GM21528 (cell line): ENCODE data around the gene SPATA31E1.

Source experiments
- ATAC-seq: cut with Tn5 transposase; IDR thresholded peaks from one replicate; pipeline ENCODE4 v1.9.1; 2021; ENCODE audit warnings: mild to moderate bottlenecking, moderate library complexity; ENCODE audit not compliant: unreplicated experiment, low FRiP score

Gene SPATA31E1

DNA sequence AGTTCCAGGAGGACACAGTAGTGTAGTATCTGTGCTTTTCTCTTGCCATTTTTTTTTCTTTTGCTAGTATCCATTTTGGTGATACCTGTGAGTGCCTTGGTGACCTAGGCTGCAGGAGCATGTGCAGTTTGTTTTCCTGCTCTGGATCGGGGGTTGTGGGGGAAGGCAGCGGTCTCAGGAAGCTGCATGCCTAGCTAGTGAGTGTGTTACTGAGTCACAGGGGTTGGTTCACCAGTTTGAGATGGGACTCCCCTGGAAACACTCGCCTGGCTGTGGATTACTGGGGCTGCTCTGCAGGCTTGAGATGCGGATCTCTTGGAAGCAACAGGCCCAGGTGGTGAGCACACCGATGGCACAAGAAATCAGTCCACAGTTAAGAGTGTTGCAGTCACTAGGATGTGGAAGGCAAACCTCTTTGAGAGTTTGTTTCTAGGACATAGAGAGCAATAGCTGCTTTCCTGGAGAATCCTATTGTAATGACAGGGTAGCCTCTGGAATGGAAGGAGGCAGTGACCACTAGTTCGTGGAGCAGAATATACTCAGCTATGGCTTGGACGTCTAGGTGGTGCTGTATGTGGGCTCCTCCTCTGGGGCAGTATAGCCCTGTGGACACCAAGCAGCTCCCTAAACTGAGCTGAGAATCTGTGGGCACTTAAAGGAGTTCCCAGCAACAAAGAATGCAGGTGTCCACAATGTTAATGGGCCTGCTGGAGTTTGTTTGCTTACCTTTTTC lies 20.0 kb upstream of the SPATA31E1 start:
- no peak for ATAC-seq

DNA sequence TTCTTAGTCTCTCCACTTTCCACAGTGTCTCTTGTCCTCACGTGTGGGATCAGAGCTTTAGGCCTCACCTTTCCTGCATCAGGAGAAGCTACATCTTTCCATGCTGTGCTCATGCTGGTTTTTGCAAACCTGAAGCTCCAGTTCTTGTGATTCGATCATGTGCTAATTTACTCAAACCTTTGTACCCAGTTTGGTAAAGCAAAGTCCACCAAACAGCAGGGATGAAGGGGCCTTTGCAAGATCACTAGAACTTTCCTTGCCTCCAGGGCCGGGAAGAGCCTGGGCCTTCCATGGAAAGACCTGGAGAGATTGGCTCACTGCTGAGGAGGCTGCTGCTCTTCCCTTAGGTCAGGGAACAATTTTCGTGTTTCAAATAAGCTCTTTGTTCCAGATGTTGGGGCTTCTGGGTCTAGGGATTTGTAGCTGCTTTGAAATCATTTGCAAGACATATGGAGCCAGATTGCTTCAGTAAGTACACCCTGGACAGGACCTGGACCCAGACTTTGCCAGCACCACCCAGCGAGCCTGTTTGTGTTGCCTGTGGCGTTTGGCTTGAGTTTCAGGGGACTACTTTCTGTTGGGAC lies 18.7 kb upstream of the SPATA31E1 start:
- ATAC-seq, result no peak

DNA sequence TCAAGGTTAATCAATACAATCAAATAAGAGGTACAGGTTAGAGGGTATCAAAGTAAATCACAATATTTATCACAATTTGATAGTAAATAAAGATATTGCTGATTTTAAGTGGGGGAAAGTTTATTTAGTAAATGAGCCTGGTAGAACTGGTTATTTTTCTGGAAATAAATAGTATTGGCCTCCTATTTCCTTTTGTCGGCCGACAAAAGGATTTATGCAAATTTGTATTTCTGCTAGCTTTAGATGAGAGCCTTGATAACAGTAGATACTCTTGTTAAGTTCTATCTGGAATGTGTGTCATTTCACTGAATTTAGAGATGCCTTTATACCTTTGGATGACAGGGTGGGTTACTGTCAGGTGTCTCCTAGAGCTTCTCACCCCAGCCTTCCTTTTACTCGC lies 17.8 kb upstream of the SPATA31E1 start:
- ATAC-seq, result no peak

DNA sequence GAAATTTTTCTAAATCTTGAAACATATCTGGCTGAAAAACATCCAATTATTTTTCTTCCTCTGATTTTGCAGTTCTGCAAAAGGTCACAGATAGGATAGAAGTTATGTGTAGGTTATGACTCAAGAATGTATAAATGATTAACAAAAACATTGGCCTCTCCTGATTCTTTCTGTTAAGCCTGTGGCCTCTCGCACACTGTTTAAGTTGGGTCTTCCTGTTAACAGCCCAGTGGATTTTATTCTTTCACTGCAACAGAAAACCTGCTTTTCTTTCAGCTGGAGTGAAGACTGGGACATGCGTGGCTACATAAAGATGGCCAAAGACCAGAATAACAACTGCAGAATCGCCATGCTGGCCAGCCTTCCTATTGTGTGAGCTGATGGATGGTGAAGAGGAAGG lies 17.1 kb upstream of the SPATA31E1 start:
- ATAC-seq, result no peak

DNA sequence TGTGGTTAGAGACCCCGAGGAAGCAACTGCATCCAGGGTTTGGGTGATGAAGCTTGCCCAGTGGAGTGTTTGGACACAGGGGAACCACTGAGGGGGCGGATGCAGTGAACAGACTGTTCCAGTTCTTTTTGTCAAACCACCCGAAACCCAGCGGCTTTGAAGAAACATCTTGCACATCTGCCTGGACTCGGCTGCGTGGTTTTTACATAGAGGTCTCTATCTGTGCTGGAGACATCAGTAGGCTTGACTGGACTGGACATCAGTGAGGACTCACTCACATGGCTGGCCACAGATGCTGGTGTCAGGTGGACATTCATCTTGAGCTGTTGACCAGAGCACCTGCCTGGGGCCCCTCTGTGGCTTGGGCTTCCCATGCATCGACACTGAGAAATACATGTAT lies 15.3 kb upstream of the SPATA31E1 start:
- no peak for ATAC-seq

DNA sequence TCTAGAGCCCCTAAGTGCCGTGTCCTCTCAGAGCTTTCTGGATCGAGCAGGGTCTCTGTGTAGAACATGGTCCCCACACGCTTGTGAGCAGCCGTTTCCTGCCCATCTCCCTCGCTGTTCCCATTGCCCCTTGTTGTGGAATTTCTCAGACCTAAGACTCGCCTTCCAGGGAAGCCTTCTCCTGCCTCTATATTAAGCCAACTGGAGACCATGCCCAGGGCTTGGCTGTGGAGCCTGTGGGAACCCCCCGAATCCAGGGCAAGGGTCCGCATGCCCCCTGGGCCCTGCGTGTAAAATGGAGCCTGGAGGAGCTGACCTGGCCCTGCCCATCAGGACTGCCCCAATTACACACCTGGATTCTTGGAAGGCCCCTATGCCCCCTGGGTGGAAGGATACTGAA lies 14.5 kb upstream of the SPATA31E1 start:
- no peak for ATAC-seq

DNA sequence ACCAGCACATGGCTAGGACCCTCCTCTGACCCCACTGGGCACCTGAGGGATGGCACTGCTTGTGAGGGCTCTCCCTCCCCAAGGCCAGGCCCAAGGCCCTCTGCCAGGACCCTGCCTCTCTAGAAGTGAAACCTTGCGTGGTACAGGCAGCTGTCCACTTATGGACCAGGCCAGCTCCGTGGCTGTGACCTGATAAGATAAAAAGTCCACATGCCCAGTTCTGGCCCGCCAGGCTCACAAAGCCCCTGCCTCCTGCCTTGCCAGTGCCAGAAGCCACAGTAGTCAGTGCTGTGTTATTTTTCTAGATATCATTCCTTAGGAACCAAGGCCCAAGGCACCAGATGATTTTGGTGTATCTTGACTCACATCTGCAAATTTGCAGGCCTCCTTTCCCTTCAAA lies 14.0 kb upstream of the SPATA31E1 start:
- no peak for ATAC-seq

DNA sequence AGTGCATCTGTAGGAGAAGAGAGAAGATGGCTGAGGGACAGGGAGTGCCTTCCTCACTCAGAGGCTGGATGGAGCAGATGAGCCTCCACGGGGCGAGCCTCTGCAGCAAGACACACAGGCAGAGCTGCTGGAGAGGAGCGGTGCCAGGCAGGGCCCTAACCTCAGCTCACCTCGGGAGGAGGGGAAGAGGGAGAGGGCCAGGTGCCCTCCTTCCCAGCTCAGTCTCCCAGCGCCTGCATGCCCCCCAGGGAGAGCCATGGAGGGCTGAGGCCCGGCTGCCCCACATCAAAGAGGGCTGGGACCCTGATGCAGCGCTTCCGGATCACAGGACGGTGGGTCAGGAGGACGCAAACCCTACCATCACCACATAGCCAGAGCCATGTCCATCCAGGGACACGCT lies 13.6 kb upstream of the SPATA31E1 start:
- ATAC-seq, result no peak

DNA sequence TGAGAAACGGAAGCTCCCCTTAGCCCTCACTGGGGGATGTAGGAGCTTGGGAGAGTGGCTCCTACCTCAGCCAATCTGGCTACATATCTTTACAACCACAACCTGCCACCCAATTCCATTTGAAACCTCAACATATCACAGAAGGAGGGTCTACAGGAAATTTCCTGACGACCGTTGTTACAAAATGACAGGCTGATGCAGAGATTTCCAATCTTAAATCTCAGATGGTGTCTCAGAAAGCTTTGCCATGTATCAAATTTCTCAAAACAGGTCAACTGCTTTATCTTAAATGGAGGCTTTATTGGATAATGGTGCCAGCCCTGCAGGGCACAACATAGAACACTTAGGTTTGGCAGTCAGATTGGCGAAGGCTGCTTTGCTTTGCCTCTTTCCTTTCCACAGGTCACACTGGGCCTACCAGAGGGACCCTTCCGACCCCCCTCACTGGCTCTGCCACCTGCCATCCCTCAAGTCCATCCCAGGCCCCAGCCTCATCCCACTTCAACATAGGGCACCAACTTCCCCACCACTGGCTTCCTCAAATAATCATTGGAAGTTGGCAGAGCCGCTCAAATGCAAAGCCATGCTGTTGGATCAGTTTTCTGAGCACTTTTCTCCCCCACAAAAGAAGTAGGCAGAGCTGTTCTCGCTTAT lies 11.1 kb upstream of the SPATA31E1 start:
- no peak for ATAC-seq

DNA sequence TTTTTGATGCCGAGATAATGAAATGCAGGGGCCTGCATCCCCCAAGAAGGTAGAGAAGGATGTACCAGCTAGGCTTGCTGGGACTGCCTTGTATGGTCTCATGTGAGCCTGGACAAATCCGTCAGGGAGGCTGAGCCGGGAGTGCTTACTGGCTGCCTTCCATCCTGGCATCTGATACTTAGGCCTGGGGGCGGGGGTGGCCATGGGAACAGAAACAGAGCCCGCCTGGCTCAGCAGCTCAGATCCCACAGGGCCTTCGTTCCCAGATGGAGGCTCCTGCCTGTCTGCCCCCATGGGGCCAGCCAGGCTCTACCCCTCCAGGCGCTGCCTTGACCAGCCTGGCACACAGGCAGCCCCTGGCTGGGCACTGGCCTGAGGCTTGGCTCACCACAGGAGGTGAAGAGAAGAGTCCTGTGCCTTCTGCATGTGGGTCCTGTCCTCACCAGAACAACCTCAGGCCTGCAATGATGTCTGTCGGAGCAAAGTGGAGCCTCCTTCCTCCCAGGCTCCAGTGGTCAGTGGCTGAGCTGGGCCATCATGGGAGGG lies 10.5 kb upstream of the SPATA31E1 start:
- ATAC-seq, result no peak

DNA sequence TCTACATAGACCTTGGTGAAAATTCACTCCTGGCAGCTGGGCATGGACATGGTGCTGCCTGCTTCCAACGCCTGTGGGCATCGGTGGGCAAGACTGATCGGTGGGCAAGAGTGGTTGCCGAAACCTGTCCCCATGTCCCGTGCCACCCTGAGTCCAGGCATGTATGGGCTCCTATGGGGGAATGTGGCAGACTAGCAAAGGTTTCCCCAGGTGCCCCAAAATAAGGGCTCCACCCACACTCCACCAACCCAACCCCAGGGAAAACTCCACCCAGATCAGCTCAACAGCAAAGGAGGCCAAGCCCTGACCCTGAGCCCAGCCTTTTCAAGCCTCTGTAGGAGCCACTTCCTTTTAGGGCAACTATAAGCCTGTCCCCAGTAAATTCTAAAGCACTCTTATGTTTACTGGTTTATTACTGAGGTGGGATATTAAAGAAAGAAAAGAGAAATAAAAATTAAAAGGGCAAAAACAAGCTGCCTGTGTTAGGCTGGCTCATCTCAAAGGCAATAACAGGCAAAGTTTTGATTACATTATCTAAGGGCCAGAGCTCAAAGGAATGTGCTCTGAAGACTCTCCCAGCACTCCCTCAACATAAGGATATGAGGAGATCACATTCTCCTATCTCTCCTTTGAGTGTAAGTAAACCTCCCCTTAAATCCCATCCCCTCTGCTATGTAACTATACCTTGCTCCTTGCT lies 8.9 kb upstream of the SPATA31E1 start:
- no peak for ATAC-seq

DNA sequence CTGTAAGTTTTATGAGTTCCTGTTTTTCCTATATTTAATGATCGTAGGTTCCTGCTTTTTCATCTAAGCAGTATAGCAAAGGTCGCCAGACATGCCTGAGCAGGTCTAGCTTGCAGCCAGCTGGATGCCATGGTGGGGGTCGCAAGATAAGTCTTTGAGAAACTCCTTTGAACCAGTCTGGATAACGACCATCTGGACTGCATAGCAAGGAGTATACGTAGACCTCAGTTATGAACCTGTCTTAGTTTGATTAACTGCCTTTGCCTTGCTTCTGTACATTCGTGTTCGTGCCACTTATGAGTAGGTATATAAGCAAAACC lies 8.4 kb upstream of the SPATA31E1 start:
- no peak for ATAC-seq

DNA sequence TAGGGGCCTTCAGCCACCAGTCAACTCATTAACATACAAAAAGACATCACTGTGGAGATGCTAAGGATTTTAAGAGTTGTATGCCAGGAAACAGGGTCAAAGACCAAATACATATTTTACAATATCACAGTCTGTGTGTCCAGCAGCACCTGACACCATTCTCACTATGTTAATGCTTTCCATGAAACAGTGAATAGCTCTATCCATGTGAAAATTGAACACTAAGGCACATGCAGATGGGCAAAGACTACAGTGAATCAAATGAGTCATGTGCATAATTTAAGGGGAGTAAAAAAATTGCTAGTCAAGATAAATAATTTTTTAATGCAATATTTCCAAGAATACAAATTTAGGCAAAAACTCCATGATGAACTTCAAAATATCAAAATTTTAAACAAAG lies 7.6 kb upstream of the SPATA31E1 start:
- ATAC-seq, result no peak

DNA sequence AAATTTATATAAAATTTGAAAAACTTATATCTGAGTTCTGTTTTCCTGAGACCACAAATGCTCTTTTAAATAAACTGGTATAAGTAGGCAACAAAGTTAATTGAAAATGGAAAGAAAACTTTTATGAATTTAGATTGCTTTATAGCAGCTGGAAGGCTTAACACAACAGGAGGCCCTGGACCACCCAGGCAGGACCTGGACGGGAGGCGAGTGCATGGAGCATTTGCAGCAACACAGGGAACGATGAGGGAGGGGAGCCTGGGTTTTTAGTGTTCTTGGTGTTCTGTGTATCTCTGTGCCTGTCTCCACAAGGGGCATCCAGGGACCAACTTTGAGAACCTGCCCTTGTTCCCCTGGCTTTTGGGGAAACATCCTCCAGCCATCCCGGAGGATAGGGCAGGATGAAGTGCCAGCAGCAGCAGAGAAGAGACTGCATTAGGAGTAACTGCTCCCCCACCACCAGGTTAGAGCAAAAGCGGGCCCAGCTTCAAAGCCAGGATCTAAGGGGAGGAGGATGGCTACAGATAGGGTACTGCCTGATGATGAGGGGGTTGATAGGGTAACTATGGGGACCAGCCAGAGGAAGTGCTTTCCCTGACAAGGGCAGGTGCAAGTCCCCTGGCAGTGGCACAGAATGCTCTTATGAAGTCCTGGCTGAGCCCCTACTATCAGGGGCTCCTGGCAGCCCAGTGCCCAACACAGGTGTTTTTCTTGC lies 6.7 kb upstream of the SPATA31E1 start:
- ATAC-seq, result no peak

DNA sequence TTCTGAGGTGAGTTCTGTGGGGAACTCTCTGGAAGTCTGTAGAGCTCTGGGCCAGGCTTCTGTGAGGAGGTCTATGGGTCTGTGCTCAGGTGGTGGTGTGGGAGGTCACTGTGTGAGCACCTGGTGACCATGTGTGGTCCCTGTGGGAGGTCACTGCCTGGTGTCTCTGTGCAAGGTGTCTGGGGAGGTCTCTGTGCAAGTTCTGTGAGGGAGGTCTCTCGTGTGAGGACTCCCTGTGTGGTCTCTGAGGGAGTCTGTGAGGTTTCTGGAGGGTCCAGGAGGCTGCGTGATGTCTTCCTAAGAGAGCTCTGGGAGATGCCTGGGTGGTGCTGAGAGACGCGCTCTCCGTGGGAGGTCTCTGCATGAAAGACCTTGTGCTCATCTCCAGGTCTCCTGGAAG lies 6.0 kb upstream of the SPATA31E1 start:
- ATAC-seq, result no peak

DNA sequence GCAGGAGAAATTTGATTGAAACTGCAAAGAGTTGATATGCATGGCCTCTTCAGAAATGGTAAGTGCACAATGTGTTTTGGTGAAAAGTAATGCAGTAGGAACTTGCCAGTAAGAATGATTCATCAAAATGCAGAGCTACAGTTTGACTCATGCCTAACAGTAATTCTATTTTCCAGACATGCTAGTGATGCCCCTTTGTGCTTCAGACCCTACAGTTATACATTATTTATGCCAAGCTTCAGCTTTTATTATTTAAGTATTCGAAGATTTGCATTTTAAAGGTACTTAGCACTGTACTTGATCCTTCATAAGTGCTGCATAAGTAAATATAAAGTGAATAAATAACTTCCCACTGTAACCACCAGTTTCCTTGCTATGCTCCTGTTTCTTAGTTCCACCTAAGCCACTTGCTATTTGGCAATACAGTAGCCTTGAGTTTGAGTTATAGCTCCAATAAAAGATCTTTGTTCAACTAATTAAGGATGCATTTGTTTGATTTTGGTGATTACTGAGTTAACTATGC lies 3.6 kb upstream of the SPATA31E1 start:
- no peak for ATAC-seq

DNA sequence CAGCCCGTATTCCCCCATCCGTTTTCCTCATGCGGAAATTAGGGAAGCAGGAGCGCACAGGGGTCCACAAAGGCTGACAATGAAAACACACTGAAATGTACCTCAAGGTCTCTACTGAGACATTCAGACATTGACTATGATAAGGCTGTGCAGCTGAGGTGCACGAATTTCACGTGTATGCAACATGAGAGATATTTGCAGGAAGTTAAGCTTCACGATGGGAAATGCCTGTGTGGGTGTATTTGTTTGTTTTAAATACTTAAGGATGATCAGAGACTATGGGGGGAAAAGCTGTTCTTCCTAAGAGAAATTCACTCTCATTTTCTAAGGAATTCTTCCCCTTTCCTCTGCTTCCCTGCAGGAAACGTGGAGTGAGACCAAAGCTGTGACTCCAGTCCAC lies 2.6 kb upstream of the SPATA31E1 start:
- ATAC-seq, result no peak

DNA sequence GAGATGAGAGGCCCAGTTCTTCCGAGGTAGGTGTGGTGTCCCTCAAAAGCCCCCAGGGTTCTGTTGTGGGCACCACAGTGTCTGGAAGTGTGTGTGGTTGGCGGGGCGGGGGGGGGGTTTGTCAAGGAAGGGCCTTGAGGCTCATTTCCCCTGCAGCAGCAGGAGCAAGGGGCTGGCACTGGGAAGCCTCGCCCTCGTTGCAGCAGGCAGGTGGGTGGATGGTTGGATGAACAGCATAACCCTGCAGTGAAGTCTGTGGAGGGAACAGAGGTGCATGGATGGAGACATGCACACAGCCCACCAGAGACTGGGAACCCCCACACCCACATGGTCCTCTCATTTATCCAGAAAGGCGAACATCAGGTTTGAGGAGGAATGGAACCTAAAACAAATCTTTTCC lies 2.0 kb upstream of the SPATA31E1 start:
- no peak for ATAC-seq

DNA sequence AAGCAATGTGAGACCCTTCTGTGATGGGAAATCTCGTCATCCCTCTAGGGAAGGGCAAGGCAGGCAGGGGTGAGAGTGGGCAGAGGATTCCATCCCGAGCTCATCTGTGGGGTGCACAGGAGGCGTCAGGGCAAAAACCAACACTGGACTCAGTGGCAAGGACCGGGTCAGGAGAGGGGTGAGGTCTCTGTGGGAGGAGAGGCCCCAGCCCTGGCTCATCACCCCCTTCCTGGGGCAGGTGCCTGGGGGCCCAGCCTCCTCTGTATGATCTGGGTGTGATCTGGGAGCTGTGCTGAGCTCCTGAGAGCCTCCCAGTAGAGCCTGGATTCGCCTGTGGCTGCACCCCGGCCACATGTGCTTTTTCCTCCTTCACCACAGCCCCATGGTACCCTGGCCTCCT lies 597 bp downstream of the SPATA31E1 start:
- no peak for ATAC-seq

DNA sequence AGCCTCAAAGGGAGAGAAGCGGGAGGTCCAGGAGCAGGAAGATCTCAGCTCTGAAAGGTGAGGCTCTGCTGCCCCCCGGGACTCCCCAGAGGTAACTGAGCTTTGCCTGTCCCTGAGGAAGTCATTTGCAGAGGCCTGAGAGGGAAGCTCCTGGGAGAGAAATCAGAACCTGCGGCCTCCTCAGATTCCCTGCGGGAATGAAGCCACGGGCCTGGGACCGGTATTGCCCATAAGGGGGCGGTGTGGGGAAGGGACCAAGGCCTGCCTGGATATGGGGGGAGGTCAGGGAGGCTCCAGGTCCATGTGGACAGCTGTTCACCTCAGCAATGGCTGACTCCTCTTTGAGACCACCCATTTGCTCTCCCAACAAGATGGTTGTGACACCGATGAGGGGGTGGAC lies 1.3 kb downstream of the SPATA31E1 start:
- no peak for ATAC-seq
